Ishikawa (cell line): ENCODE data around the gene EXOC3L4.
A peak's percentile ranks its signal among the peaks of the same experiment; 100 is the strongest.

ENCODE experiments used
- CEBPB ChIP-seq: IDR thresholded peaks from 2 replicates; pipeline ENCODE4 v1.6.1; 2012
- CREB1 ChIP-seq: IDR thresholded peaks from 2 replicates; pipeline ENCODE4 v1.6.1; 2012; ENCODE audit warnings: low read depth
- EGR1 ChIP-seq: IDR thresholded peaks from 2 replicates; pipeline ENCODE4 v1.6.1; 2012
- EP300 ChIP-seq: IDR thresholded peaks from 2 replicates; pipeline ENCODE4 v1.6.1; 2012; ENCODE audit warnings: borderline replicate concordance
- FOXM1 ChIP-seq: IDR thresholded peaks from 2 replicates; pipeline ENCODE4 v1.6.1; 2012; ENCODE audit warnings: low read depth, borderline replicate concordance
- MAX ChIP-seq: IDR thresholded peaks from 2 replicates; pipeline ENCODE4 v1.6.1; 2012
- NFIC ChIP-seq: IDR thresholded peaks from 2 replicates; pipeline ENCODE4 v1.6.1; 2012
- RAD21 ChIP-seq: IDR thresholded peaks from 2 replicates; pipeline ENCODE4 v1.6.1; 2012; ENCODE audit warnings: low read depth
- REST ChIP-seq: IDR thresholded peaks from 2 replicates; pipeline ENCODE4 v1.6.1; 2012; ENCODE audit warnings: low read depth, mild to moderate bottlenecking
- TAF1 ChIP-seq: IDR thresholded peaks from 2 replicates; pipeline ENCODE4 v1.6.1; 2012; ENCODE audit warnings: low read depth, mild to moderate bottlenecking
- TCF12 ChIP-seq: IDR thresholded peaks from 2 replicates; pipeline ENCODE4 v1.6.1; 2012; ENCODE audit warnings: low read depth
- TEAD4 ChIP-seq: IDR thresholded peaks from 2 replicates; pipeline ENCODE4 v1.6.1; 2012
- USF1 ChIP-seq: IDR thresholded peaks from 2 replicates; pipeline ENCODE4 v1.6.1; 2012
- YY1 ChIP-seq: IDR thresholded peaks from 2 replicates; pipeline ENCODE4 v1.6.1; 2012; ENCODE audit warnings: low read depth
- ZBTB7A ChIP-seq: IDR thresholded peaks from 2 replicates; pipeline ENCODE4 v1.6.1; 2012; ENCODE audit warnings: low read depth

Gene EXOC3L4

GRCh38 chr14:103122947-103123633, 28.6 kb downstream of the EXOC3L4 start, which contains the start of gene TNFAIP2:
Gene TNFAIP2, plus strand, starts transcription at chr14:103123461. Its CDS starts 2,997 bp downstream, at chr14:103126458.
- TF ChIP-seq RAD21 (no peak), FOXM1 (no peak), EP300 (peak; percentile 37; the same call in 1 of the 2 replicates), MAX (peak; percentile 46; the same call in 1 of the 2 replicates), NFIC (peak; percentile 49; the same call in 1 of the 2 replicates), TCF12 (peak; percentile 45), REST (no peak), TEAD4 (peak; percentile 53; the same call in 1 of the 2 replicates), ZBTB7A (peak; percentile 76; the same call in 1 of the 2 replicates), USF1 (0 out of 2 replicates have a peak, but pooled peaks have one; percentile 6), TAF1 (0 out of 2 replicates have a peak, but pooled peaks have one; percentile 34), YY1 (peak; percentile 56)

- TF ChIP-seq TAF1 (no peak), EGR1 (no peak), REST (no peak), FOXM1 (no peak), USF1 (no peak), CREB1 (no peak), YY1 (no peak), ZBTB7A (peak; percentile 73), EP300 (0 out of 2 replicates have a peak, but pooled peaks have one; percentile 4), RAD21 (peak; percentile 53)
Observed at GRCh38 chr14:103123634-103124500, 29.3 kb downstream of the EXOC3L4 start.

- no peak for TF ChIP-seq EP300
- no peak for TF ChIP-seq MAX
- TF ChIP-seq NFIC: no peak
- no peak for TF ChIP-seq TCF12
- no peak for TF ChIP-seq CREB1
Observed at GRCh38 chr14:103124501-103125001, 30.0 kb downstream of the EXOC3L4 start.

GRCh38 chr14:103125098-103126070, 30.9 kb downstream of the EXOC3L4 start:
- TF ChIP-seq CEBPB: no peak
- no peak for TF ChIP-seq USF1
- TF ChIP-seq TCF12: no peak
- no peak for TF ChIP-seq TAF1
- no peak for TF ChIP-seq MAX
- no peak for TF ChIP-seq FOXM1
- TF ChIP-seq YY1: no peak
- TF ChIP-seq RAD21: no peak
- TF ChIP-seq CREB1: no peak
- TF ChIP-seq REST: no peak
- TF ChIP-seq ZBTB7A: no peak
- TF ChIP-seq NFIC: no peak
- TF ChIP-seq EP300: no peak
- no peak for TF ChIP-seq EGR1
- no peak for TF ChIP-seq TEAD4
